ENCODE data around the gene COL9A1.

- no peak for TF ChIP-seq ZFP30 (CRISPR knock-in tag; IDR thresholded peaks at IDR 0.05)
- TF ChIP-seq TSHZ2 (CRISPR knock-in tag; IDR thresholded peaks at IDR 0.05) = no peak
- TF ChIP-seq ARNTL (CRISPR knock-in tag; IDR thresholded peaks at IDR 0.05; ENCODE audit: borderline replicate concordance, low read depth) = no peak
- no peak for TF ChIP-seq PATZ1 (CRISPR knock-in tag; IDR thresholded peaks at IDR 0.05; ENCODE audit: borderline replicate concordance)
- no peak for TF ChIP-seq ISL1 (CRISPR knock-in tag; IDR thresholded peaks at IDR 0.05)
- no peak for TF ChIP-seq CREB5 (CRISPR knock-in tag; IDR thresholded peaks at IDR 0.05; ENCODE audit: low read depth)
- no peak for TF ChIP-seq RARB (CRISPR knock-in tag; IDR thresholded peaks at IDR 0.05)
- TF ChIP-seq ZC3H10 (CRISPR knock-in tag; IDR thresholded peaks at IDR 0.05) = no peak
- TF ChIP-seq CSDC2 (CRISPR knock-in tag; IDR thresholded peaks at IDR 0.05) = no peak
- TF ChIP-seq PPARA (CRISPR knock-in tag; IDR thresholded peaks at IDR 0.05; ENCODE audit: borderline replicate concordance) = no peak
- TF ChIP-seq ESRRG (CRISPR knock-in tag; IDR thresholded peaks at IDR 0.05) = no peak
- TF ChIP-seq BACH2 (CRISPR knock-in tag; IDR thresholded peaks at IDR 0.05; ENCODE audit: borderline replicate concordance) = no peak
- no peak for TF ChIP-seq SNAI2 (CRISPR knock-in tag; IDR thresholded peaks at IDR 0.05)
- TF ChIP-seq ZNF70 (CRISPR knock-in tag; IDR thresholded peaks at IDR 0.05) = no peak
These were observed 4.1 kb upstream of the COL9A1 start for GRCh38 chr6:70307008-70307407.
